Measurements from ENCODE around the gene TMC1. TPM values are rescaled to one million over a fixed set of nuclear protein-coding genes. Genes with fewer than 3 reads are reported as not detected.
A peak's percentile ranks its signal among the peaks of the same experiment; 100 is the strongest.

The TMC1 gene
- total and polyA plus RNA-seq, 10 of the 15 experiments (the other 5 are each of a cell fraction or from before 2014, with no cell fraction given), result 0.06 to 0.94 (median 0.40) TPM; not detected in 1

- TF ChIP-seq, protein P1, sequence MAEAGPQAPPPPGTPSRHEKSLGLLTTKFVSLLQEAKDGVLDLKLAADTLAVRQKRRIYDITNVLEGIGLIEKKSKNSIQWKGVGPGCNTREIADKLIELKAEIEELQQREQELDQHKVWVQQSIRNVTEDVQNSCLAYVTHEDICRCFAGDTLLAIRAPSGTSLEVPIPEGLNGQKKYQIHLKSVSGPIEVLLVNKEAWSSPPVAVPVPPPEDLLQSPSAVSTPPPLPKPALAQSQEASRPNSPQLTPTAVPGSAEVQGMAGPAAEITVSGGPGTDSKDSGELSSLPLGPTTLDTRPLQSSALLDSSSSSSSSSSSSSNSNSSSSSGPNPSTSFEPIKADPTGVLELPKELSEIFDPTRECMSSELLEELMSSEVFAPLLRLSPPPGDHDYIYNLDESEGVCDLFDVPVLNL (IDR thresholded peaks at IDR 0.05; ENCODE audit: low read depth, low read length), result no peak
- TF ChIP-seq NBN (IDR thresholded peaks at IDR 0.05), result 0 out of 2 replicates have a peak, but pooled peaks have one; percentile 27
- TF ChIP-seq RUNX3 (IDR thresholded peaks at IDR 0.05; ENCODE audit: low read length), result peak; percentile 56
- TF ChIP-seq TCF12 (IDR thresholded peaks at IDR 0.05; ENCODE audit: low read depth, low read length), result no peak
- TF ChIP-seq, protein P2, sequence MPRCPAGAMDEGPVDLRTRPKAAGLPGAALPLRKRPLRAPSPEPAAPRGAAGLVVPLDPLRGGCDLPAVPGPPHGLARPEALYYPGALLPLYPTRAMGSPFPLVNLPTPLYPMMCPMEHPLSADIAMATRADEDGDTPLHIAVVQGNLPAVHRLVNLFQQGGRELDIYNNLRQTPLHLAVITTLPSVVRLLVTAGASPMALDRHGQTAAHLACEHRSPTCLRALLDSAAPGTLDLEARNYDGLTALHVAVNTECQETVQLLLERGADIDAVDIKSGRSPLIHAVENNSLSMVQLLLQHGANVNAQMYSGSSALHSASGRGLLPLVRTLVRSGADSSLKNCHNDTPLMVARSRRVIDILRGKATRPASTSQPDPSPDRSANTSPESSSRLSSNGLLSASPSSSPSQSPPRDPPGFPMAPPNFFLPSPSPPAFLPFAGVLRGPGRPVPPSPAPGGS (IDR thresholded peaks at IDR 0.05; ENCODE audit: borderline replicate concordance, insufficient read depth, low read depth, low read length, poor library complexity, severe bottlenecking), result peak; percentile 11
- TF ChIP-seq ZNF24 (IDR thresholded peaks at IDR 0.05), result 0 out of 2 replicates have a peak, but pooled peaks have one; percentile 24
- TF ChIP-seq NFXL1 (IDR thresholded peaks at IDR 0.05; ENCODE audit: borderline replicate concordance), result no peak
- no peak for TF ChIP-seq TCF3 (IDR thresholded peaks at IDR 0.05; ENCODE audit: borderline replicate concordance, insufficient read depth, low read depth, low read length)
- peak; percentile 13; the same call in 1 of the 2 replicates for TF ChIP-seq TCF7 (IDR thresholded peaks at IDR 0.05; ENCODE audit: borderline replicate concordance)
- TF ChIP-seq JUNB (IDR thresholded peaks at IDR 0.05), result peak; percentile 92
- no peak for TF ChIP-seq BCLAF1 (IDR thresholded peaks at IDR 0.05)
- TF ChIP-seq MYC (IDR thresholded peaks at IDR 0.05; ENCODE audit: insufficient read depth, insufficient read length, insufficient replicate concordance, low read length, severe bottlenecking), result no peak
- TF ChIP-seq ESRRA (IDR thresholded peaks at IDR 0.05; ENCODE audit: low read length), result no peak
- TF ChIP-seq, protein P3, sequence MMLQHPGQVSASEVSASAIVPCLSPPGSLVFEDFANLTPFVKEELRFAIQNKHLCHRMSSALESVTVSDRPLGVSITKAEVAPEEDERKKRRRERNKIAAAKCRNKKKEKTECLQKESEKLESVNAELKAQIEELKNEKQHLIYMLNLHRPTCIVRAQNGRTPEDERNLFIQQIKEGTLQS (IDR thresholded peaks at IDR 0.05; ENCODE audit: borderline replicate concordance, extremely low read depth, low read depth, low read length), result no peak
- TF ChIP-seq KLF5 (IDR thresholded peaks at IDR 0.05; ENCODE audit: partially characterized antibody), result no peak
- no peak for TF ChIP-seq BACH1 (IDR thresholded peaks at IDR 0.05; ENCODE audit: borderline replicate concordance)
- no peak for TF ChIP-seq RFX5 (IDR thresholded peaks at IDR 0.05; ENCODE audit: low read depth, low read length)
- TF ChIP-seq ATF2 (IDR thresholded peaks at IDR 0.05; ENCODE audit: low read length), result peak; percentile 86
- TF ChIP-seq NFYA (IDR thresholded peaks at IDR 0.05; ENCODE audit: borderline replicate concordance, low read depth, low read length), result no peak
These were observed 47.7 kb upstream of the TMC1 start (continued) for GRCh38 chr9:72473474-72474261.

Measured in GM12878 (cell line).